H1 (cell line): ENCODE data around the gene FNDC1.

Source experiments
- CTCF ChIP-seq, 3 experiments: IDR thresholded peaks; 1 replicate in 2 of 3; 2 replicates in 1 of 3; pipeline versions ENCODE4 v1.5.1 to v1.6.1; 2011; ENCODE audit warnings: low read length in 3 of 3, mild to moderate bottlenecking in 3 of 3, inconsistent platforms in 2 of 3, low read depth in 1 of 3, moderate library complexity in 1 of 3; ENCODE audit not compliant: insufficient read depth in 1 of 3; ENCODE audit errors: control extremely low read depth in 1 of 3
- JUN ChIP-seq: IDR thresholded peaks from 2 replicates; pipeline ENCODE4 v1.6.1; 2011; ENCODE audit warnings: low read depth, mild to moderate bottlenecking, improper control_type of control experiment, low read length
- MAFK ChIP-seq: IDR thresholded peaks from 2 replicates; pipeline ENCODE4 v1.6.1; 2012; ENCODE audit warnings: low read depth, mild to moderate bottlenecking, improper control_type of control experiment, low read length
- NANOG ChIP-seq: IDR thresholded peaks from 2 replicates; pipeline ENCODE4 v1.6.1; 2011; ENCODE audit warnings: low read length, low read depth, mild to moderate bottlenecking, inconsistent platforms; ENCODE audit not compliant: insufficient read depth, poor library complexity, severe bottlenecking
- POLR2A ChIP-seq, 2 experiments: IDR thresholded peaks; 1 replicate in 1 of 2; 2 replicates in 1 of 2; pipeline ENCODE4 v1.6.1; 2011; ENCODE audit warnings: low read depth in 2 of 2, low read length in 2 of 2, mild to moderate bottlenecking in 2 of 2; ENCODE audit errors: control extremely low read depth in 1 of 2
- RBBP5 ChIP-seq: IDR thresholded peaks from 2 replicates; pipeline ENCODE4 v1.7.1; 2012; ENCODE audit warnings: low read depth, mild to moderate bottlenecking, inconsistent platforms, low read length, moderate library complexity, borderline replicate concordance
- ZNF274 ChIP-seq: IDR thresholded peaks from 2 replicates; pipeline ENCODE4 v1.7.0; 2012; ENCODE audit warnings: low read length, borderline replicate concordance; ENCODE audit errors: extremely low read depth

- TF ChIP-seq NANOG (no peak), CTCF (IDR thresholded peaks at IDR 0.05; ENCODE audit: control extremely low read depth in 1 of 3, insufficient read depth in 1 of 3, low read depth in 1 of 3, low read length in 3 of 3) (no peak), MAFK (no peak), RBBP5 (no peak), POLR2A (IDR thresholded peaks at IDR 0.05; ENCODE audit: control extremely low read depth in 1 of 2, low read depth in 2 of 2, low read length in 2 of 2) (no peak), JUN (no peak), ZNF274 (no peak)
Measured at GRCh38 chr6:159259441-159260125, 90.4 kb downstream of the FNDC1 start.
